Kidney epithelial cell (primary cell): ENCODE results near the gene SLC38A3. TPM values are rescaled to one million over a fixed set of nuclear protein-coding genes. Genes with fewer than 3 reads are reported as not detected.

Experiments
- DNase-seq: peaks from one replicate; pipeline ENCODE4 v3.0.0-alpha.2; 2010; ENCODE audit warnings: low read depth
- H3K27me3 ChIP-seq: 2 replicates; pipeline ENCODE4 v1.6.0; 2011; ENCODE audit warnings: low read length; ENCODE audit not compliant: control insufficient read depth, insufficient read depth
- H3K36me3 ChIP-seq: 2 replicates; pipeline ENCODE4 v1.5.1; 2011; ENCODE audit warnings: low read length; ENCODE audit not compliant: control insufficient read depth, insufficient read depth
- H3K4me3 ChIP-seq: 2 replicates; pipeline ENCODE4 v1.5.1; 2011; ENCODE audit warnings: low read depth, mild to moderate bottlenecking, control low read depth, low read length
- total RNA-seq: library from RNA; depleted of rRNA; stranded (reverse); fragments of >200 nt; gene quantifications from 2 replicates; pipeline ENCODE4 v1.2.3, GENCODE V29; 2015
- TF ChIP-seq, protein P1 (sequence below): IDR thresholded peaks from 2 replicates; pipeline ENCODE4 v1.5.1; 2011; ENCODE audit warnings: mild to moderate bottlenecking, moderate library complexity, low read length, control low read depth, inconsistent platforms; ENCODE audit not compliant: insufficient read depth, poor library complexity, severe bottlenecking

Gene SLC38A3
- total RNA-seq, 1 donor from 2014 or later, result 0.13 TPM

DNA sequence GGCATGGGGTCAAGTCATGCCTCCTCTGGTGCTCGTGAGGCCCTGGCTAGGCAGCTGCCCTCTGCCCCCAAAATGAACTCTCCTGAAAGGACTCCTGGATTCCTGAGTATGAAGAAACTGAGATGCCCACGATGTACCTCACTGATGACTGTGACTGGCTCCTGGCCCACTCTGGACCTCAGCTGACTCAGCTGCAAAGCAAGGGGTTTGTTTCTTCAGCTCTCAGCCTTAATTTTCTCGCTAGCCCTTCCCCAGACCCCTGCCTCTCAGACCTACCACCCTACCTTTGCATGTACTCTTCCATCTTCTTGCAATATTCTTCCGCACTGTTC is 25.7 kb downstream of the SLC38A3 start:
- TF ChIP-seq, protein P1, sequence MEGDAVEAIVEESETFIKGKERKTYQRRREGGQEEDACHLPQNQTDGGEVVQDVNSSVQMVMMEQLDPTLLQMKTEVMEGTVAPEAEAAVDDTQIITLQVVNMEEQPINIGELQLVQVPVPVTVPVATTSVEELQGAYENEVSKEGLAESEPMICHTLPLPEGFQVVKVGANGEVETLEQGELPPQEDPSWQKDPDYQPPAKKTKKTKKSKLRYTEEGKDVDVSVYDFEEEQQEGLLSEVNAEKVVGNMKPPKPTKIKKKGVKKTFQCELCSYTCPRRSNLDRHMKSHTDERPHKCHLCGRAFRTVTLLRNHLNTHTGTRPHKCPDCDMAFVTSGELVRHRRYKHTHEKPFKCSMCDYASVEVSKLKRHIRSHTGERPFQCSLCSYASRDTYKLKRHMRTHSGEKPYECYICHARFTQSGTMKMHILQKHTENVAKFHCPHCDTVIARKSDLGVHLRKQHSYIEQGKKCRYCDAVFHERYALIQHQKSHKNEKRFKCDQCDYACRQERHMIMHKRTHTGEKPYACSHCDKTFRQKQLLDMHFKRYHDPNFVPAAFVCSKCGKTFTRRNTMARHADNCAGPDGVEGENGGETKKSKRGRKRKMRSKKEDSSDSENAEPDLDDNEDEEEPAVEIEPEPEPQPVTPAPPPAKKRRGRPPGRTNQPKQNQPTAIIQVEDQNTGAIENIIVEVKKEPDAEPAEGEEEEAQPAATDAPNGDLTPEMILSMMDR, result no peak
- Histone ChIP-seq H3K27me3 (no peaks in the 10 kb centered on the region), H3K4me3 (no peak overlapping the region), H3K36me3 (no peaks in the 10 kb centered on the region)
- DNase-seq, result no peak

DNA sequence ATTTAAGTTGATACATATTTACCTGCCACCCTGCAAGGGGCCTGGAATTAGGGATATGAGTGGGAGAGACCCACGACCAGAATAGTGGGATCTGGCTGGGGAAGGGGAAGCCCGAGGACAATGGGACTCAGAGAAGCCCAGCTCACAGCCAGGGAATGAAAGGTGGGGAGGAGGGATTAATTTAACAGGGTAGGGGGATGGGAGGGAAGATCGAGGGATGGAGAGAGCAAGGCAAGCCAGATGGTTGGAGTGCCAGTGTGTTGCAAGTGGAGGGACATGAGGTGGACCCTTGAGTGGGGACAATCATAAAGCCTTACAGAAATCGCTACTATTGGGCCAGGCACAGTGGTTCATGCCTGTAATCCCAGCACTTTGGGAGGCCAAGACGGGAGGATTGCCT is 26.5 kb downstream of the SLC38A3 start:
- Histone ChIP-seq H3K4me3 (no peak overlapping the region), H3K27me3 (no peaks in the 10 kb centered on the region), H3K36me3 (no peaks in the 10 kb centered on the region)
- DNase-seq, result no peak
- TF ChIP-seq, protein P1, result no peak

DNA sequence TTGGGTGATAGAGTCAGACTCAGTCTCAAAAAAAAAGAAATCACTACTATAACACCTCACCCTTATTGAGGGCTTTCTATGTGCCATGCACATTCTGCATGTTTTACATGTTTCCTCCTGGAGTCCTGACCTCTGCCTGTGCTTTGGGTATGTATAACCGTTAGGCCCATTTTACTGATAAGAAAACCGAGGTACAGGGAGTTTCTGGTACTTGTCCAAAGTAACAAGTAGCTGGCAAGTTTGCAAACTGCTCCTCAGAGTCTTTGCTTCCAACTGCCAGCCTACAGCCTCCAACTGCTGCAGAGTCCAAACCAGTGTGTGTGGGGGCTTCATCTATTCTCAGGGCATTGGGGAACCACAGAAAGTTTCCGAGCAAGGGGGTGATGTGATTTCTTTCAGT is 27.2 kb downstream of the SLC38A3 start:
- Histone ChIP-seq H3K27me3 (no peaks in the 10 kb centered on the region), H3K36me3 (no peaks in the 10 kb centered on the region), H3K4me3 (no peak overlapping the region)
- TF ChIP-seq, protein P1, result no peak
- no peak for DNase-seq

DNA sequence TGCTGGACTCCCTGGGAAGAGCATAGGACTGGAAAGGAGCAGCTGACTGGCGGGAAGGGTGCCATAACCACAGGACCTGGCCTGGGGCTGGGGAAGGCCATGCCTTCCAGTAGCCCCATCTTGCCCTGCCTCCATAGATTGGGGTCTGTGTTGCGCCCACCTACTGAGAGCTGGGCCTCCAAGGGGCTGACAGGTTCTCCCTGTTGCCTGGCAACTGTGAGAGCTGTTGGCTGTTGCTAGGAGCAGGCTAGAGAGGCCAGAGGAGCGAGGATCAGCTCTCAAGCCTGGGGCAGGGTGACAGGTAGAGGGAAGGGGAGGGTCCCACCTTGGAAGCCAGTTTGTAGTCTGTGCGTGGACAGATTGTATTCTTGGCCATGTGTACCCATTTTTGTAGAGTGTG is 28.1 kb downstream of the SLC38A3 start:
- Histone ChIP-seq H3K27me3 (no peaks in the 10 kb centered on the region), H3K4me3 (no peak overlapping the region), H3K36me3 (no peaks in the 10 kb centered on the region)
- TF ChIP-seq, protein P1, result no peak
- DNase-seq, result no peak

DNA sequence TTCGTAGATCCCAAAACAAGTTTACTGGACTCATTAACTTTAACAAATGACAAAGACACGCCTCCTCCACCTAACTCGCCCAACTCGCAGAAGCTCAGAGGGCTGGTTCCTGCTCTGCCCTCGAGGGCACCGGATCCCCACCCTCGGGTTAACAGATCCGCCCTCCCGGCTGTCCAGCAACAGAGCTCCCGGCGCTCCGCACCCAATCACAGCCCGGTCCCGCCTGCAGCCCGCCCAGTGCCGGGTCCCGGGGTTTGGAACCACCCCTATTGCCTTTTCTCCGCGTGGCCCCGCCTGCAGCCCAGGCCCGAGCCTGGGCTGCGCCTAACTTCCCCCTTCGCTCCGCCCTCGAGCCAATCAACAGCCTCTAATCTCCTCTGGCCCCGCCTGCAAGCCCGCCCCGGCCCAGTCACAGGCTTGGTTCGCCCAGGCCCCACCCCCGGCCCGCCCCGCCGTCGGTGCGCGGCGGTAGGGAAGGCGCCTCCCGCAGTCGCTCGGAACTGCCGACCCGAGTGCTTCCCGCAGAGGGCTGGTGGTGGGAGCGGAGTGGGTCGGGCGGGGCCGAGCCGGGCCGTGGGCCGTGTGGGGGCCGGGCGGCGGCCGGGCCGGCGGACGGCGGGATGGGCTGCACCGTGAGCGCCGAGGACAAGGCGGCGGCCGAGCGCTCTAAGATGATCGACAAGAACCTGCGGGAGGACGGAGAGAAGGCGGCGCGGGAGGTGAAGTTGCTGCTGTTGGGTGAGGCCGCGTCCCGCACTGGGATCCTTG is 30.8 kb downstream of the SLC38A3 start, which contains the start of gene GNAI2:
TSS of gene GNAI2 (plus strand) at position 489 of the 768 bp plus-strand sequence. CDS start at position 621, 132 bp downstream.
- H3K36me3 ChIP-seq, result no peaks in the 10 kb centered on the region
- TF ChIP-seq, protein P1, result no peak
- peak; percentile 92 for DNase-seq
- peak within 1 kb of the TSS; percentile 80 for H3K4me3 ChIP-seq
- no peaks in the 10 kb centered on the region for H3K27me3 ChIP-seq
